ENCODE data around the gene STK4. TPM values are rescaled to one million over a fixed set of nuclear protein-coding genes. Genes with fewer than 3 reads are reported as not detected.

STK4 gene
- total RNA-seq, 1 experiment from 2014 or later: 43.0 TPM

- H2BK12ac ChIP-seq (ENCODE audit: insufficient read length, low read depth, low read length): no peak overlapping the region
- Mint-ChIP-seq H3K4me3 (no peak overlapping the region), H3K27ac (no peak overlapping the region), H3K4me1 (peaks cover 3 to 17% of the 10 kb centered on the region in 2 experiments), H3K9me3 (no peaks in the 10 kb centered on the region), H3K36me3 (ENCODE audit: insufficient read depth in 1 of 3, low read depth in 3 of 3) (peaks cover 4 to 37% (median 19%) of the 10 kb centered on the region in 3 experiments; a peak in 6 of 7 replicates), H3K27me3 (ENCODE audit: low read depth) (no peaks in the 10 kb centered on the region)
- no peak overlapping the region for H3K18ac ChIP-seq (ENCODE audit: insufficient read length, low read depth, low read length)
- no peaks in the 10 kb centered on the region for H3K79me2 ChIP-seq (ENCODE audit: insufficient read depth, low read length)
- no peak overlapping the region for H2BK15ac ChIP-seq (ENCODE audit: low read depth, low read length)
- no peak for TF ChIP-seq CTCF (conservative IDR thresholded peaks at IDR 0.05)
- H2BK120ac ChIP-seq (ENCODE audit: low read depth, low read length, poor library complexity, severe bottlenecking): no peak overlapping the region
- no peak overlapping the region for H3K27ac ChIP-seq (ENCODE audit: insufficient read length, low read depth, low read length)
- no peak overlapping the region for H3K14ac ChIP-seq (ENCODE audit: insufficient read depth, low read length)
- no peak overlapping the region for H3K23ac ChIP-seq (ENCODE audit: insufficient read length, low read depth, low read length)
- no peaks in the 10 kb centered on the region for H3K23me2 ChIP-seq (ENCODE audit: insufficient read length, low read depth, low read length, poor library complexity, severe bottlenecking)
- H2AFZ ChIP-seq (ENCODE audit: low read length): no peak overlapping the region
- H3K79me1 ChIP-seq (ENCODE audit: insufficient read depth, low read depth, low read length, poor library complexity, severe bottlenecking): no peaks in the 10 kb centered on the region
- no peak for DNase-seq
- H4K5ac ChIP-seq (ENCODE audit: insufficient read length, low read depth, low read length): no peak overlapping the region
- H2BK20ac ChIP-seq (ENCODE audit: low read depth, low read length, poor library complexity, severe bottlenecking): no peak overlapping the region
- H3K4me2 ChIP-seq (ENCODE audit: insufficient read depth, insufficient read length, low read length): no peak overlapping the region
- H2BK5ac ChIP-seq (ENCODE audit: insufficient read length, low read length): no peak overlapping the region
- H4K20me1 ChIP-seq (ENCODE audit: control insufficient read depth, insufficient read depth, insufficient read length): no peaks in the 10 kb centered on the region
- H3K4me1 ChIP-seq (ENCODE audit: insufficient read depth, low read length): no peaks in the 10 kb centered on the region
- H3K4ac ChIP-seq (ENCODE audit: low read depth, low read length): no peak overlapping the region
- no CpG with 5 or more reads among the region's 1 CpG for WGBS (ENCODE audit: extremely low coverage, insufficient read length, low lambda C conversion rate)
- no peaks in the 10 kb centered on the region for H3K9me3 ChIP-seq (ENCODE audit: control insufficient read depth, low read depth, low read length)
- no peak overlapping the region for H4K91ac ChIP-seq (ENCODE audit: insufficient read length, low read depth, low read length)
- H3K9ac ChIP-seq (ENCODE audit: extremely low read depth, insufficient read length, low read length): no peak overlapping the region
- H3K56ac ChIP-seq (ENCODE audit: insufficient read length, low read depth, low read length): no peak overlapping the region
- no peak overlapping the region for H2AK5ac ChIP-seq (ENCODE audit: insufficient read length, low read length)
- H3K27me3 ChIP-seq (ENCODE audit: insufficient read depth, low read length): no peaks in the 10 kb centered on the region
- H3T11ph ChIP-seq (ENCODE audit: low read length): no peak overlapping the region
- H4K8ac ChIP-seq (replicated peaks; ENCODE audit: insufficient read length, low read depth, low read length): no peak overlapping the region
Observed at GRCh38 chr20:44988631-44989171, 22.4 kb downstream of the STK4 start.

Data from H9 (cell line).